ENCODE measurements around the gene RYR2.

Gene RYR2

GRCh38 chr1:237690656-237691055, 648.7 kb downstream of the RYR2 start:
- DNase-seq = no peak

- DNase-seq = no peak
These were observed 650.3 kb downstream of the RYR2 start for GRCh38 chr1:237692255-237692654.

GRCh38 chr1:237695878-237696277, 653.9 kb downstream of the RYR2 start:
- no peak for DNase-seq

GRCh38 chr1:237700181-237700580, 658.2 kb downstream of the RYR2 start:
- no peak for DNase-seq

- DNase-seq = no peak
These were observed 659.5 kb downstream of the RYR2 start for GRCh38 chr1:237701534-237701933.

GRCh38 chr1:237702161-237702560, 660.2 kb downstream of the RYR2 start:
- DNase-seq = no peak

GRCh38 chr1:237705462-237705861, 663.5 kb downstream of the RYR2 start:
- no peak for DNase-seq

- DNase-seq = no peak
These were observed 667.4 kb downstream of the RYR2 start for GRCh38 chr1:237709355-237709754.

- DNase-seq = no peak
These were observed 669.3 kb downstream of the RYR2 start for GRCh38 chr1:237711281-237711680.

GRCh38 chr1:237712082-237712481, 670.1 kb downstream of the RYR2 start:
- DNase-seq = no peak

- no peak for DNase-seq
These were observed 670.7 kb downstream of the RYR2 start for GRCh38 chr1:237712586-237713157.

- no peak for DNase-seq
These were observed 671.9 kb downstream of the RYR2 start for GRCh38 chr1:237713916-237714315.

GRCh38 chr1:237717106-237717505, 675.1 kb downstream of the RYR2 start:
- DNase-seq = no peak

GRCh38 chr1:237730826-237731350, 688.9 kb downstream of the RYR2 start:
- DNase-seq = no peak

GRCh38 chr1:237732657-237733056, 690.7 kb downstream of the RYR2 start:
- DNase-seq = no peak

- DNase-seq = no peak
These were observed 694.5 kb downstream of the RYR2 start for GRCh38 chr1:237736372-237737029.

GRCh38 chr1:237737448-237737847, 695.5 kb downstream of the RYR2 start:
- no peak for DNase-seq

- no peak for DNase-seq
These were observed 696.1 kb downstream of the RYR2 start for GRCh38 chr1:237737938-237738610.

- no peak for DNase-seq
These were observed 698.9 kb downstream of the RYR2 start for GRCh38 chr1:237740846-237741245.

GRCh38 chr1:237745545-237745944, 703.6 kb downstream of the RYR2 start:
- no peak for DNase-seq

GRCh38 chr1:237748171-237748960, 706.4 kb downstream of the RYR2 start:
- DNase-seq = no peak

- DNase-seq = no peak
These were observed 707.1 kb downstream of the RYR2 start for GRCh38 chr1:237749122-237749521.

- no peak for DNase-seq
These were observed 709.1 kb downstream of the RYR2 start for GRCh38 chr1:237751090-237751489.

All from NCI-H2081 treated with DMSO at 0.1 percent for 48 hours (cell line).